ENCODE measurements around the gene MBNL1. TPM values are rescaled to one million over a fixed set of nuclear protein-coding genes. Genes with fewer than 3 reads are reported as not detected.

The MBNL1 gene
- total and polyA plus RNA-seq, 11 donors = 46.8 to 416 (median 189) TPM

DNA sequence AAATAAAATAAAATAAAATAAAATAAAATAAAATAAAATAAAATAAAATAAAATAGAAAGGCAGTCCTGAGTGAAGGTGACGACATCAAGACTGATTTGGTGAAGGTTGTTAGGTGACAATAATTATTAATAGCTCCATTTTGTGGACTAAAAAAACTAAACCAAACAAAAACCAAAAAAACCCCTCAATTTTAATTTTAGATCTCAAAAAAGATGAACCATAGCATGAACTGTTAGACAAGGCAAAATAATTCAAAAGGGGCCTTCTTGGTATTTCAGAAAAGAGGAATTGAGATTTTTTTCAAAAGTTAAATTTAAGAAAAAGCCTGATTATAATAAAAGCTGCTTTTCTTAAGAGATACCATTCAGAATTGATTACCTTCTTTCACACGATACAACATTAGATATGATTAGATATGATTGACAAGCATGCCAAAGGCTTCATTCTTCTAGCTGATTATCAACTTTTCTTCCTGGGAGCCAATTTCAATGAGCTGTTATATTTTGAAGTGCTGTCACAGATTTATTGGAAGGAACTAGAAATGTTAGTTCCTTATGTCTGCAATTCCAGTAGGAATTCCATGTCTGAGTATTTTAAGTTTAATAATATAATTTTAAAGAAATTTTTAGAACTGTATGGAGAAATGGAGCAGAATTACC lies 244.7 kb downstream of the MBNL1 start:
- H3K27me3 ChIP-seq = no peaks in the 10 kb centered on the region
- no peak for ATAC-seq
- no peak overlapping the region for H3K27ac ChIP-seq
- no peak for DNase-seq
- no peaks in the 10 kb centered on the region for H3K9me3 ChIP-seq
- H3K36me3 ChIP-seq = no peaks in the 10 kb centered on the region
- TF ChIP-seq, protein P1, sequence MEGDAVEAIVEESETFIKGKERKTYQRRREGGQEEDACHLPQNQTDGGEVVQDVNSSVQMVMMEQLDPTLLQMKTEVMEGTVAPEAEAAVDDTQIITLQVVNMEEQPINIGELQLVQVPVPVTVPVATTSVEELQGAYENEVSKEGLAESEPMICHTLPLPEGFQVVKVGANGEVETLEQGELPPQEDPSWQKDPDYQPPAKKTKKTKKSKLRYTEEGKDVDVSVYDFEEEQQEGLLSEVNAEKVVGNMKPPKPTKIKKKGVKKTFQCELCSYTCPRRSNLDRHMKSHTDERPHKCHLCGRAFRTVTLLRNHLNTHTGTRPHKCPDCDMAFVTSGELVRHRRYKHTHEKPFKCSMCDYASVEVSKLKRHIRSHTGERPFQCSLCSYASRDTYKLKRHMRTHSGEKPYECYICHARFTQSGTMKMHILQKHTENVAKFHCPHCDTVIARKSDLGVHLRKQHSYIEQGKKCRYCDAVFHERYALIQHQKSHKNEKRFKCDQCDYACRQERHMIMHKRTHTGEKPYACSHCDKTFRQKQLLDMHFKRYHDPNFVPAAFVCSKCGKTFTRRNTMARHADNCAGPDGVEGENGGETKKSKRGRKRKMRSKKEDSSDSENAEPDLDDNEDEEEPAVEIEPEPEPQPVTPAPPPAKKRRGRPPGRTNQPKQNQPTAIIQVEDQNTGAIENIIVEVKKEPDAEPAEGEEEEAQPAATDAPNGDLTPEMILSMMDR (IDR thresholded peaks at IDR 0.05) = no peak
- TF ChIP-seq POLR2A (IDR thresholded peaks at IDR 0.05) = no peak
- H3K4me1 ChIP-seq = peaks cover 0 to 4% (median 0%) of the 10 kb centered on the region in 12 donors
- intact Hi-C loops (cut with DNase I) = loop anchor here in 1 of 10 donors (10.0 kb wide), 1 partner anchor 61 kb away; no protein-coding TSS in a partner anchor
- 81 to 86% (median 84%) methylated on average over 2 of the region's 2 CpGs for WGBS, 4 donors
- H3K4me3 ChIP-seq = no peak overlapping the region
